ENCODE data around the gene CEMIP. TPM values are rescaled to one million over a fixed set of nuclear protein-coding genes. Genes with fewer than 3 reads are reported as not detected.

Gene CEMIP
- total RNA-seq, 2 donors from 2014 or later, result 2.2 TPM; not detected in 1

DNA sequence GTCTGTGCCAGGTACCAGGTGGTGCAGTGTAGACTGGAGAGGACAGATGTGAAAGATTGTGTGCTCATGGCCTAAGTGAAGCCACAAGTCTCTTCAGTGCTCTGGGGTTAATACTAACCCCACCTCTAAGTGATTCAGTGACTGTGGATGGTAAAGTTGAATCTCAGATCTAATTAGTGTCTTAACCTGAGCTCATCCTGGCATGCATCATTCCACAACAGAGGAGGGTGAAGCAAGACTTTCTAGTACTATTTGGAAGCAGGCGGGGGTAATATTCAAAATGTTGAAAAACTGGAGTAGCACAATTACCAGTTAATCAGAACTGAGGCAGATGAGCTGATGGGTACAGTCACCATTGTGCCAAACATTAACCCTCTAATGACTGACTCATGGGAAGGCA, 213.3 kb downstream of the CEMIP start:
- Histone ChIP-seq H3K9ac (ENCODE audit: extremely low read depth, low read length, poor library complexity, severe bottlenecking) (no peak overlapping the region), H3K4me1 (ENCODE audit: control insufficient read depth, insufficient read depth, low read length) (no peaks in the 10 kb centered on the region), H3K27ac (ENCODE audit: low read depth, low read length) (no peak overlapping the region), H3K4me3 (ENCODE audit: low read length) (no peak overlapping the region), H3K36me3 (ENCODE audit: control insufficient read depth, insufficient read depth, low read length) (no peaks in the 10 kb centered on the region), H3K9me3 (ENCODE audit: control insufficient read depth, low read length) (no peaks in the 10 kb centered on the region), H3K27me3 (ENCODE audit: control insufficient read depth, insufficient read depth, low read length, poor library complexity, severe bottlenecking) (no peaks in the 10 kb centered on the region)
- TF ChIP-seq CTCF (conservative IDR thresholded peaks at IDR 0.05), result no peak
- Mint-ChIP-seq H3K4me3 (no peak overlapping the region), H3K27ac (no peak overlapping the region), H3K36me3 (ENCODE audit: low read depth) (no peaks in the 10 kb centered on the region), H3K4me1 (peaks cover 15% of the 10 kb centered on the region), H3K9me3 (no peaks in the 10 kb centered on the region), H3K27me3 (ENCODE audit: insufficient read depth) (no peaks in the 10 kb centered on the region)
- DNase-seq, result no peak
- WGBS, 2 experiments (ENCODE audit: insufficient coverage in 1 of 2, insufficient read length in 1 of 2), result 92 to 100% methylated on average over 1 of the region's 1 CpG

DNA sequence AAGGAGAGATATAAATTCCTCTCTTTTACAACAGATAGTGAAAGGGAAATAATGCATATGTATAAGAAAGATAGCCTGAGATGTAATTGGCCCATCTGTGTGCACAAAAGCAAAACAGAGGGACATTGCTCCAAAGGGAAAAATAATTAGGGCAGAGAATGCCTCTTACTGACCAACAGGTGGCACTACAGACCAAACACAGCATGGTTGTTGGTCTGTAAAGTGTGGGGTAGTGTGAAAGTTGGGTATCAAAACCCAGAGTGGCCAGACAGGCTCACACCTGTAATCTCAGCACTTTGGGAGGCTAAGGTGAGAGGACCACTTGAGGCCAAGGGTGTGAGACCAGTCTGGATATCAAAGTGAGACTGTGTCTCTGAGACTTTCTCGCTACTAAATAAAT, 217.1 kb downstream of the CEMIP start:
- no peaks in the 10 kb centered on the region for H3K36me3 Mint-ChIP-seq (ENCODE audit: low read depth)
- no peaks in the 10 kb centered on the region for H3K27me3 Mint-ChIP-seq (ENCODE audit: insufficient read depth)

DNA sequence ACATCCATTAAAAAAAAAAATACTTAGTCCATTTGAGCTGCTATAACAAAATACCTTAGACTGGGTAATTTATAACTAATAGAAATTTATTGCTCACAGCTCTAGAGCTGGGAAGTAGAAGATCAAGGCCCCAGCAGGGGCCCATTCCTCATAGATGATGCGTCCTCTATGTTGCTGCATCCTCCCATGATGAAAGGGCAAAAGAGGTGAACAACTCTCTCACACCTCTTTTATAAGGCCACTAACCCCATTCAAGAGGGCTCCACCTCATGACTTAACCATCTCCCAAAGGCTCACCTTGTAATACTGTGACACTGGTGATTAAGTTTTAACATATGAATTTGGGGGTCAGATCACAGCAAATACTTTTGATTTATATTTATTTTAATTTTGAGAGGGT, 218.5 kb downstream of the CEMIP start:
- Histone ChIP-seq H3K4me3 (ENCODE audit: low read length) (no peak overlapping the region), H3K27ac (ENCODE audit: low read depth, low read length) (no peak overlapping the region), H3K9me3 (ENCODE audit: control insufficient read depth, low read length) (no peaks in the 10 kb centered on the region), H3K4me1 (ENCODE audit: control insufficient read depth, insufficient read depth, low read length) (no peaks in the 10 kb centered on the region), H3K9ac (ENCODE audit: extremely low read depth, low read length, poor library complexity, severe bottlenecking) (no peak overlapping the region), H3K27me3 (ENCODE audit: control insufficient read depth, insufficient read depth, low read length, poor library complexity, severe bottlenecking) (no peaks in the 10 kb centered on the region), H3K36me3 (ENCODE audit: control insufficient read depth, insufficient read depth, low read length) (no peaks in the 10 kb centered on the region)
- H3K27ac Mint-ChIP-seq, result no peak overlapping the region
- H3K4me3 Mint-ChIP-seq, result no peak overlapping the region
- peaks cover 8% of the 10 kb centered on the region for H3K4me1 Mint-ChIP-seq
- WGBS, 2 experiments (ENCODE audit: insufficient coverage in 1 of 2, insufficient read length in 1 of 2), result 92 to 100% methylated on average over 1 of the region's 1 CpG
- DNase-seq, result no peak
- TF ChIP-seq CTCF (conservative IDR thresholded peaks at IDR 0.05), result no peak
- H3K36me3 Mint-ChIP-seq (ENCODE audit: low read depth), result no peaks in the 10 kb centered on the region
- H3K9me3 Mint-ChIP-seq, result no peaks in the 10 kb centered on the region
- peaks cover 1% of the 10 kb centered on the region for H3K27me3 Mint-ChIP-seq (ENCODE audit: insufficient read depth)

More for the DNA sequence above, 217.1 kb downstream of the CEMIP start:
- H3K4me3 Mint-ChIP-seq, result no peak overlapping the region
- H3K4me1 Mint-ChIP-seq, result peaks cover 8% of the 10 kb centered on the region
- H3K9me3 Mint-ChIP-seq, result no peaks in the 10 kb centered on the region
- no peak overlapping the region for H3K4me3 ChIP-seq (ENCODE audit: low read length)
- DNase-seq, result no peak
- no peaks in the 10 kb centered on the region for H3K36me3 ChIP-seq (ENCODE audit: control insufficient read depth, insufficient read depth, low read length)
- no peaks in the 10 kb centered on the region for H3K27me3 ChIP-seq (ENCODE audit: control insufficient read depth, insufficient read depth, low read length, poor library complexity, severe bottlenecking)
- no peaks in the 10 kb centered on the region for H3K4me1 ChIP-seq (ENCODE audit: control insufficient read depth, insufficient read depth, low read length)
- no CpG with 5 or more reads among the region's 1 CpG for WGBS, 2 experiments (ENCODE audit: insufficient coverage in 1 of 2, insufficient read length in 1 of 2)
- H3K27ac ChIP-seq (ENCODE audit: low read depth, low read length), result no peak overlapping the region
- no peak overlapping the region for H3K9ac ChIP-seq (ENCODE audit: extremely low read depth, low read length, poor library complexity, severe bottlenecking)
- H3K9me3 ChIP-seq (ENCODE audit: control insufficient read depth, low read length), result no peaks in the 10 kb centered on the region
- H3K27ac Mint-ChIP-seq, result no peak overlapping the region
- TF ChIP-seq CTCF (conservative IDR thresholded peaks at IDR 0.05), result peak; percentile 84
